Measurements from ENCODE around the gene MGAT5. TPM values are rescaled to one million over a fixed set of nuclear protein-coding genes. Genes with fewer than 3 reads are reported as not detected.

The MGAT5 gene
- total RNA-seq, 1 experiment from 2014 or later: 34.0 TPM

GRCh38 chr2:134401789-134402188 is 147.9 kb downstream of the MGAT5 start:
- ATAC-seq: no peak
- no peaks in the 10 kb centered on the region for H3K9me3 ChIP-seq (ENCODE audit: control insufficient read depth in 1 of 2, insufficient read depth in 1 of 2, low read depth in 1 of 2, low read length in 2 of 2)
- H4K20me1 ChIP-seq (ENCODE audit: insufficient read depth): no peaks in the 10 kb centered on the region
- no peak for DNase-seq (ENCODE audit: low read depth, low spot score)
- H3K27me3 ChIP-seq (ENCODE audit: insufficient read depth, low read length): no peaks in the 10 kb centered on the region
- H3K36me3 ChIP-seq (ENCODE audit: control insufficient read depth in 1 of 2, insufficient read depth in 2 of 2, low read length in 2 of 2): no peaks in the 10 kb centered on the region
- H3K9ac ChIP-seq (ENCODE audit: low read length): no peak overlapping the region
- no peak overlapping the region for H2AFZ ChIP-seq (ENCODE audit: low read depth, low read length, poor library complexity, severe bottlenecking)
- peaks cover 0 to 9% of the 10 kb centered on the region in 2 experiments; a peak in 2 of 4 replicates for H3K4me1 ChIP-seq (ENCODE audit: control insufficient read depth in 1 of 2, insufficient read depth in 2 of 2, low read length in 2 of 2)
- no peak for TF ChIP-seq REST (IDR thresholded peaks at IDR 0.05; ENCODE audit: low read depth)
- TF ChIP-seq CBX3 (IDR thresholded peaks at IDR 0.05; ENCODE audit: low read depth): no peak
- no peak for TF ChIP-seq YY1 (IDR thresholded peaks at IDR 0.05; ENCODE audit: extremely low read depth, insufficient replicate concordance, low read depth, low read length)
- no peak for TF ChIP-seq CTCF (IDR thresholded peaks at IDR 0.05 in 2 of 3, conservative IDR thresholded peaks at IDR 0.05 in 1 of 3; ENCODE audit: borderline replicate concordance in 1 of 3, insufficient read depth in 1 of 3, low read depth in 2 of 3, low read length in 2 of 3)
- no peak for TF ChIP-seq JUND (IDR thresholded peaks at IDR 0.05)
- TF ChIP-seq ZBTB33 (IDR thresholded peaks at IDR 0.05; ENCODE audit: extremely low read depth, insufficient replicate concordance, low read length): no peak
- TF ChIP-seq MAX (IDR thresholded peaks at IDR 0.05): no peak
- no peak for TF ChIP-seq EZH2phosphoT487 (IDR thresholded peaks at IDR 0.05; ENCODE audit: borderline replicate concordance)
- no peak for TF ChIP-seq EZH2 (IDR thresholded peaks at IDR 0.05)
- no peak for TF ChIP-seq CEBPB (IDR thresholded peaks at IDR 0.05; ENCODE audit: low read depth)
- no peak for TF ChIP-seq ZNF274 (IDR thresholded peaks at IDR 0.05; ENCODE audit: low read depth, low read length)
- TF ChIP-seq ZFX (IDR thresholded peaks at IDR 0.05): no peak
- no peaks in the 10 kb centered on the region for H3K79me2 ChIP-seq (ENCODE audit: insufficient read depth, low read length)
- no peak overlapping the region for H3K4me3 ChIP-seq (replicated peaks in 1 of 2; ENCODE audit: low read depth in 1 of 2, low read length in 2 of 2)
- BruUV-seq (replicated peaks): no TSS peak
- ChIA-PET RAD21 (ENCODE audit: low non-redundant PET in 1 of 2, low total read pairs in 2 of 2, uncharacterized antibody in 2 of 2, unreplicated experiment in 2 of 2) (no interaction called here), CTCF (no interaction called here), POLR2A (no interaction called here)
- H3K4me2 ChIP-seq (ENCODE audit: low read length): no peak overlapping the region
- intact Hi-C loops (cut with micrococcal nuclease): no loop called here
- H3K9me2 ChIP-seq (ENCODE audit: insufficient read depth): no peaks in the 10 kb centered on the region
- H3K27ac ChIP-seq (ENCODE audit: low read depth, low read length): no peak overlapping the region

Measured in HCT116 (cell line).